Measurements from ENCODE around the gene DCC. TPM values are rescaled to one million over a fixed set of nuclear protein-coding genes. Genes with fewer than 3 reads are reported as not detected.

DCC gene
- total and polyA plus RNA-seq, 2 donors from 2014 or later, result 3.9 TPM; not detected in 1

DNA sequence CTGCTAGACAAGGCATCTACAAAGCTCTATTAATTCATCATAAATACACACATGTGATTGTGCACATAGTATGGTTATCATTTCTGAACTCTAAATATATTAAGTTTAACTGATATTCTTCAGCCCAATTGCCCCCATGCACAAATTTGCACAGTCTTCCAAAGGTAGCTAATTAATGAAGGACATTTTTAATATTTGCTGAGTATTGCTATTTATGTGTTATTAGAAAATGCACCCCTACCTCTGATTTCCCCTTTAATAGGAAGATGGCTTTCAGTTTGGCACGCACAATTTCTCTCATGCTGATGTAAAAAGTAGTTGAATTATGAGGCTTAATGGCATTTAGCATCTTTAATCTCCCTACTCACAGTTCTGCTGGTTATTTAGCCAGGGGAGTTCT, 242.1 kb downstream of the DCC start:
- H3K27me3 ChIP-seq (ENCODE audit: control insufficient read depth, insufficient read depth, low read length), result no peaks in the 10 kb centered on the region
- no peaks in the 10 kb centered on the region for H3K4me1 ChIP-seq (ENCODE audit: control insufficient read depth in 2 of 3, insufficient read depth in 2 of 3, low read depth in 1 of 3, low read length in 3 of 3)
- TF ChIP-seq, protein P1, sequence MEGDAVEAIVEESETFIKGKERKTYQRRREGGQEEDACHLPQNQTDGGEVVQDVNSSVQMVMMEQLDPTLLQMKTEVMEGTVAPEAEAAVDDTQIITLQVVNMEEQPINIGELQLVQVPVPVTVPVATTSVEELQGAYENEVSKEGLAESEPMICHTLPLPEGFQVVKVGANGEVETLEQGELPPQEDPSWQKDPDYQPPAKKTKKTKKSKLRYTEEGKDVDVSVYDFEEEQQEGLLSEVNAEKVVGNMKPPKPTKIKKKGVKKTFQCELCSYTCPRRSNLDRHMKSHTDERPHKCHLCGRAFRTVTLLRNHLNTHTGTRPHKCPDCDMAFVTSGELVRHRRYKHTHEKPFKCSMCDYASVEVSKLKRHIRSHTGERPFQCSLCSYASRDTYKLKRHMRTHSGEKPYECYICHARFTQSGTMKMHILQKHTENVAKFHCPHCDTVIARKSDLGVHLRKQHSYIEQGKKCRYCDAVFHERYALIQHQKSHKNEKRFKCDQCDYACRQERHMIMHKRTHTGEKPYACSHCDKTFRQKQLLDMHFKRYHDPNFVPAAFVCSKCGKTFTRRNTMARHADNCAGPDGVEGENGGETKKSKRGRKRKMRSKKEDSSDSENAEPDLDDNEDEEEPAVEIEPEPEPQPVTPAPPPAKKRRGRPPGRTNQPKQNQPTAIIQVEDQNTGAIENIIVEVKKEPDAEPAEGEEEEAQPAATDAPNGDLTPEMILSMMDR (IDR thresholded peaks at IDR 0.05; ENCODE audit: borderline replicate concordance, extremely low read depth, insufficient read depth), result no peak
- no peak overlapping the region for H3K4me3 ChIP-seq (ENCODE audit: low read length in 3 of 3)
- no peak overlapping the region for H3K27ac ChIP-seq (ENCODE audit: low read depth in 2 of 2, low read length in 2 of 2)
- no peaks in the 10 kb centered on the region for H3K36me3 ChIP-seq (ENCODE audit: control insufficient read depth in 2 of 3, insufficient read depth in 3 of 3, low read length in 3 of 3)
- no peaks in the 10 kb centered on the region for H3K9me3 ChIP-seq (ENCODE audit: control insufficient read depth in 2 of 3, insufficient read depth in 1 of 3, low read length in 3 of 3)
- no peak overlapping the region for H3K9ac ChIP-seq (ENCODE audit: low read length in 3 of 3)
- FAIRE-seq, result no peak
- intact Hi-C loops (cut with DNase I), result no loop called here
- no peak for DNase-seq

DNA sequence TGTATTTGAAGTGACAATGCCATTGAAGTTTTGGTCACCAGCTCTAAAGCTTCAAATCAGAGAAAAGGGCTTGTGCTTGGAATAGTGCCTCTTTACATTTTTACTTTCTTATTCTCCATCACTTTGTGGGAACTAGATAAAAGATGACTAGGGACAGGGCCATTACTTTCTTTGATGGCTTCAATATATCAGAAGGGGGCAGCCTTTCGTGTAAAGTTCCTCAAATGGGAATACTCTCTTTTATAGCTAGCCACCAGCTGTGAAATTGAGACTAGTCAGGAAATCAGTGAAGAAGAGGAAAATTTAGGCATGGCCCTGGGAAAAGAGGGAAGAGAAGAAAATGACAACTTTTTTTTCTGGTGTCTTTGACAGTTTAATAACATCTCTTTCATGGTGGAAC, 242.5 kb downstream of the DCC start:
- Histone ChIP-seq H3K9me3 (ENCODE audit: control insufficient read depth in 2 of 3, insufficient read depth in 1 of 3, low read length in 3 of 3) (no peaks in the 10 kb centered on the region), H3K9ac (ENCODE audit: low read length in 3 of 3) (no peak overlapping the region), H3K4me3 (ENCODE audit: low read length in 3 of 3) (no peak overlapping the region), H3K4me1 (ENCODE audit: control insufficient read depth in 2 of 3, insufficient read depth in 2 of 3, low read depth in 1 of 3, low read length in 3 of 3) (no peaks in the 10 kb centered on the region), H3K36me3 (ENCODE audit: control insufficient read depth in 2 of 3, insufficient read depth in 3 of 3, low read length in 3 of 3) (no peaks in the 10 kb centered on the region), H3K27ac (ENCODE audit: low read depth in 2 of 2, low read length in 2 of 2) (no peak overlapping the region), H3K27me3 (ENCODE audit: control insufficient read depth, insufficient read depth, low read length) (no peaks in the 10 kb centered on the region)
- FAIRE-seq (no peak), DNase-seq (no peak)
- intact Hi-C loops (cut with DNase I), result no loop called here
- TF ChIP-seq, protein P1 (IDR thresholded peaks at IDR 0.05; ENCODE audit: borderline replicate concordance, extremely low read depth, insufficient read depth), result no peak

DNA sequence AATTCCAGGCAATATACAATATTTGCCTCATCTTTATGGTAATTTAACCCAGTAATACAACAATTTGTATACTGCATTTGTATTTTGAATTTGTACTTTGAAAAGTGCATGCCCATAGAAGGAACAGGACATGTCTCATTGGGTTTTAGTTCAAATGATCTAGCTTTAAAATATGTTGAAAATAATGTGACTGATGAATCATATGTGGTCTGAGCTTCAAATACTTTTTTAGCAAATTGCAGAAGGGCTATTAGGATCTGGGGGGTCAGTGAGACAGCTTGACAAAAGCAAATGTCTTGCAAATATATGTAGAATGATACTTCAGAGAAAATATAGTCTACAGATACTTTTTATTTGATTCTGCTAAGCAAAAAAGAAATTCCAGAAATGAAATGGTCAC, 248.9 kb downstream of the DCC start:
- H3K27me3 ChIP-seq (ENCODE audit: control insufficient read depth, insufficient read depth, low read length), result no peaks in the 10 kb centered on the region
- FAIRE-seq, result no peak
- DNase-seq, result no peak
- intact Hi-C loops (cut with DNase I), result no loop called here
- no peaks in the 10 kb centered on the region for H3K36me3 ChIP-seq (ENCODE audit: control insufficient read depth in 2 of 3, insufficient read depth in 3 of 3, low read length in 3 of 3)
- no peak overlapping the region for H3K9ac ChIP-seq (ENCODE audit: low read length in 3 of 3)
- no peak overlapping the region for H3K4me3 ChIP-seq (ENCODE audit: low read length in 3 of 3)
- TF ChIP-seq, protein P1 (IDR thresholded peaks at IDR 0.05; ENCODE audit: borderline replicate concordance, extremely low read depth, insufficient read depth), result no peak
- H3K4me1 ChIP-seq (ENCODE audit: control insufficient read depth in 2 of 3, insufficient read depth in 2 of 3, low read depth in 1 of 3, low read length in 3 of 3), result no peaks in the 10 kb centered on the region
- H3K27ac ChIP-seq (ENCODE audit: low read depth in 2 of 2, low read length in 2 of 2), result no peak overlapping the region
- H3K9me3 ChIP-seq (ENCODE audit: control insufficient read depth in 2 of 3, insufficient read depth in 1 of 3, low read length in 3 of 3), result no peaks in the 10 kb centered on the region

DNA sequence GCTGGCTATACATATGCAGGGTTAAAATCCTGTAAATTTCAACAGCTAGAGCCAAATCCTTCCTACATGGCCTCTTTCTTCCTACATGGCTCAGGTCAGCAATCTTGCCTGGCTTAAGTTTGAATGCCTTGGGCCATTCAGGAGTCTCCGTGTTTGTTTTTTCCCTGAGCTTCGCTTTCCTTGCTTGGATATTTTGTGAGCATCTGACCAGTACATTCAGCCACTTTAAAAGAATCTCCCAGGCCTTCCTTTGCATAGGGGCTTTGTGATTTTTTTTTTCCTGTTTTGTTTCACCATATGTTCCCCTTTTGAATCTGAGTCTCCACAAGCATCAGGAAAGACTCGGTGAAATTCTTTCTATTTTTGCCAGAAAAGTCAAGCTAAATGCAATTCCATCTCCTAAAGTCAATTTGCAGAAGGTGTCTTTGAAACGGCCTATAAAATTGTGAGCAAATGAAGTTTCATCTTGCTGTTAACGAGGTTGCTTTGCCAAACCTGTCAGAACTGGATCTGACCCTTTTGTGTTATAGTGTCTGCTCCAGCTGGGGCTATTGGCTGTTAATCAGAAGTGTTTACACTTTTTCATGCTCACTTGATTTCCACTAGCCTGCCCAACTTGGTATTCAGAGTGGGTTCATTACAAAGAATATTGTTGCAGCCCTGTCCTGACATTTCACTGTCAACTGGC, 256.9 kb downstream of the DCC start:
- Histone ChIP-seq H3K9me3 (ENCODE audit: control insufficient read depth in 2 of 3, insufficient read depth in 1 of 3, low read length in 3 of 3) (no peaks in the 10 kb centered on the region), H3K36me3 (ENCODE audit: control insufficient read depth in 2 of 3, insufficient read depth in 3 of 3, low read length in 3 of 3) (no peaks in the 10 kb centered on the region), H3K4me1 (ENCODE audit: control insufficient read depth in 2 of 3, insufficient read depth in 2 of 3, low read depth in 1 of 3, low read length in 3 of 3) (no peaks in the 10 kb centered on the region), H3K9ac (ENCODE audit: low read length in 3 of 3) (no peak overlapping the region), H3K27ac (ENCODE audit: low read depth in 2 of 2, low read length in 2 of 2) (no peak overlapping the region), H3K27me3 (ENCODE audit: control insufficient read depth, insufficient read depth, low read length) (no peaks in the 10 kb centered on the region), H3K4me3 (ENCODE audit: low read length in 3 of 3) (no peak overlapping the region)
- intact Hi-C loops (cut with DNase I), result no loop called here
- FAIRE-seq, result no peak
- TF ChIP-seq, protein P1 (IDR thresholded peaks at IDR 0.05; ENCODE audit: borderline replicate concordance, extremely low read depth, insufficient read depth), result no peak
- peak in 1 of 5 donors; percentile 19 for DNase-seq

Measured in kidney (tissue), 14 donors.